GM18909 (cell line): Measurements from ENCODE around the gene SLC35F5.
"Not testable (repeated sequence)": the region's sequence is repeated elsewhere in the genome, so short reads cannot be mapped to it uniquely, and the experiment has no call there.

Experiments
- ATAC-seq: cut with Tn5 transposase; IDR thresholded peaks from one replicate; pipeline ENCODE4 v1.9.1; 2021; ENCODE audit warnings: mild to moderate bottlenecking; ENCODE audit not compliant: unreplicated experiment, poor library complexity

SLC35F5 gene

DNA sequence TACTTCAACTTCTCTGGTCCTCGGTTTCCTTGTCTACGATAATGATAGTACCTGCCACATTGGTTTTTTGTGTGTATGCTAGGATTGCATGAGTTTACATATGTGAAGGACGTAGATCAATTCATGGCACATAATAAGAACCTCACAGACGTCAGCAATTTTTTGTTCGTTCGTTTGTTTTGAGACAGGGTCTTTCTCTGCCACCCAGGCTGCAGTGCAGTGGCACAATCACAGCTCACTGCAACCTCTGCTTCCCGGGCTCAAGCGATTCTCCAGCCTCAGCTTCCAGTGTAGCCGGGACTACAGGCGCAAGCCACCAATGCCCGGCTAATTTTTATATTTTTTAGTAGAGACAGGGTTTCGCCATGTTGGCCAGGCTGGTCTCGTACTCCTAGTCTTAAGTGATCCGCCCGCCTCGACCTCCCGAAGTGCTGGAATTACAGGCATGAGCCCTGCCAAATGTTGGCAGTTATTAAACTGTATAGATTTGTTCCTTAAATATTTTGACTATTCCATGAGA, 756 bp upstream of the SLC35F5 start:
- no peak for ATAC-seq

DNA sequence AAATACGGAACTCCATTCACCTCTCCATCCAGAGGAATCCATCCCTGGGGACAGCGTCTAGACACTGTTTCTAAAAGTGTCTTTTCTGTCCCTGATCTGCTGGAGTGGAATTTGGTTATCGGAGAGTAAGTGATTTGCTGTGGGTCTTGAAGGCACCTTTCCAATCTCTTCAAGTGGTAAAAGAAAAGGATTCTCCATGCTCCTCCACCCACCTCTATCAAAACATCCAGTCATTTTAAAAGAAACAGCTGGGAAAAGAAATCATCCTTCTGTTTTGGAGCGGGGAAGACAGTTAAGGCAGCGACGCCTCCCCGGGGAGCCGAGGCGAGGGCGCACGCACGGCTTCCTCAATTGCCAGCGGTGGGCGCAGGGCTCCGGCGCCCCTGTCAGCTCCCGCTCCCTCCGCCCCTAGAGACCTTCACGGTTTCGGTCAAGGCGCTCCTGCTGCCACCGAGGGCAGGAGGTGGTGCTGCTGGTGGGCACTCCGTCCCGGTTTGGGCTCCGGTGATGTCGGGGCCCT, 547 bp downstream of the SLC35F5 start:
- peak; percentile 41 for ATAC-seq

DNA sequence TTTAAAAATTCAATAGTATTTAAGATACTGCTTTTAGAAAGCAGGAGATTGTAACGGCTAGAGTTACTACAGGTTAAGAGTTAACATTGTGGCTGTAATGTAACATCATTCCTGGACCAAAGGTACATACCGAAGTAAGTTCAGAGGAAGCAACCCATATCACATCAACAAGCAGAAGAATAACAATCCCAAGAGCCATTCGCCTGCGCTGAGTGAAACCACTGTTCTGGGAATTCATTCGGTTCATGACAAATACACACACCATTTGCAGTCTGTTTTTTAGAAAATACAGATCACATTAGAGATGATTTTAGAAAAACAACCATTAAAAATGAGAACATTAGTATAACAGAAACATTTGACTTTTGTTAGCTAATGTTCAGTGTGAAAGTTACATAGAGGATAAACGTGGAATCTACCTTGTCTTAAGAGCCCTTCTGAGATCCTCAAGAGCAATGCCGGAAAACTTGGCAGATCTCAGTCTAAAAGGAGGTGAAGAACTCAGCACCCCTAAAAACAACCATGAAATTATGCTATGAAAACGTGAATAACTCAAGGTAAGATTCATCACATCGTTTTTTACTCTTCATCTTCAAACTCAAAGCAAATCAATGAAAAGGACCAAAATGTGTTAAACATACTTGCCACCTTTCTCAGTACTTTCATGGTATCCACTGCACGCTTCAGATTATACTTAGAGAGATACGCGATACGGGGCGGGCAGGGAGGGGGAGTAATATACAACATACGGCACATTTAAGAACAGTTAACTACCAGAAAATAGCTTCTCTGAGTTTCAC, 1.2 kb downstream of the SLC35F5 start:
- no peak for ATAC-seq

DNA sequence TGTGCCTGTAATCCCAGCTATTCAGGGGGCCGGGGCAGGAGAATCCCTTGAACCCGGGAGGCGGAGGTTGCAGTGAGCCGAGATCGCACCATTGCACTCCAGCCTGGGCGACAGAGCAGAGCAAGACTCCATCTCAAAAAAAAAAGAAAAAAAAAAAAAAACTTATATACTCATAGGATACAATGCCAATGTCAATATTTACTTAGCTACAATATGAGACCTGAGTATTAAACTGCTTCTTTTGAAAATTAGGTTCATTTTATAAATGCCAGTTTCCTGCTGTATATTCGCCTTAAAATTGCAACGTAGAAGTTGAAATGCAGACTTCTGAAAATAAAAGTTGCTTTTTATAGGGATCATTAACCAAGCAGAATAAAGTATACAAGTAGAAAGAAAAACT, 2.3 kb downstream of the SLC35F5 start:
- ATAC-seq, result no peak

DNA sequence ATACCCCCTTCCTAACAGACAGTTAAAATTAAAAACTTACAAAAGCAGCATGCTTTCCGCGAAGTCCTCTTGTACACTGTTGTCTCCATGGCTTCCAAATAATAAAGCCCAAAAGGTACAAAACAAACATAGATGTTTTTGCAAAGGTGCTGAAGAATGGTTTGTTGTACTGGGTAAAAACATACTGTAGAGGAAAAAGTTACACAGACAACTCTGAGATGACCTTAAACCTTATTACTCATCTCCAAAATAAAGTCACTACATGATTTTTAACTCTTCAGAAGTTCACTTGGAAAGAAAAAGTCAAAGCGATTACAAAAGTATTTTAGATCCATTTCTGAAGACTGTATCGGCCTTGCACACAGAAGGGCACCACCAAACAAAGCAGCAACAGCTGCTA, 6.1 kb downstream of the SLC35F5 start:
- ATAC-seq, result no peak

DNA sequence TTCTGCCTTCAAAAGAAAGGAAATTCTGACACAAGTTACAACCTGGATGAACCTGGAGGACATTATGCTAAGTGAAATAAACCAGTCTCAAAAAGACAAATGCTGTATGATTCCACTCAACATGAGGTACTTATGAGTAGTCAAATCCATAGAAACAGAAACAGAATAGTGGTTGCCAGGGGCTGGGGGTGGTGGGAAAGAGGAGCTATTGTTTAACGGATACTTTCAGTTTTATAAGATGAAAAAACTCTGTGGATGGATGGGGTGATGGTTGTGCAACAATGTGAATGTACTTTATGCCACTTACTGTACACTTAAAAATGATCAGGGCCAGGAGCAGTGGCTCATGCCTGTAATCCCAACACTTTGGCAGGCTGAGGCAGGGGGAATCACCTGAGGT, 15.4 kb downstream of the SLC35F5 start:
- ATAC-seq, result no peak

DNA sequence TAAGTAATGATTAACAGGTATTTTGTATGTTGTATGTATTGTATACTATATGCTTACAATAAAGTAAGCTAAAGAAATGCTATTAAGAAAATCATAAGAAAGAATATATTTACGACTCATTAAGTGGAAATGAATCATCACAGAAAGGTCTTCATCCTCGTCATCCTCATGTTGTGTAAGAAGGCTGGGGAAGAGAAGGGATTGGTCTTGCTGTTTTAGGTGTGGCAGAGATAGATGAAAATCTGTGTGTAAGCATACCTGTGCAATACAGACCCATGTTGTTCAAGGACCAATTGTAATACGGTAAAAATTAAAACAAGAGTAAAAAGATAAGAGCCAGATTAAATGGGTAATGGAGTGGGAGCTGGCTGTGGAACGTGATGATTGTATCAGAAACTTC, 16.6 kb downstream of the SLC35F5 start:
- no peak for ATAC-seq

DNA sequence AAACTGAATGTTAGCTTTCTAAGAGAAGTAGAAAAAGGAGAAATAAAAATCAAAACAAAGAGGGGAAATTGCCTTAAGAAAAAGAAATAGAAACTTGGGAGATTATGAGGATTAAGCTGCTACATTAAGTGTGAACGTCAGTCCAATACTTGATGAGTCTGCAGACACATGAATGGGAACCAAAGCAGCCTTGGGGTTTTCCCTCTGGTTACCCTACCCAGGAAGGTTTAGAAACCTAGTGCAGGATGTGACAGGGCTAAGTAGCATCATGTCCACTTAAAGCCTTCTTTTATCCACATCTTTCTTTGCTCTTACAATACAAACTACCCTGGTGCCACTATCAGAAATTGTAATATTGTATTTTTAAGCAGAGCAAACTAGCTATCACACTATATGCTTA, 22.3 kb downstream of the SLC35F5 start:
- ATAC-seq, result peak; percentile 81

DNA sequence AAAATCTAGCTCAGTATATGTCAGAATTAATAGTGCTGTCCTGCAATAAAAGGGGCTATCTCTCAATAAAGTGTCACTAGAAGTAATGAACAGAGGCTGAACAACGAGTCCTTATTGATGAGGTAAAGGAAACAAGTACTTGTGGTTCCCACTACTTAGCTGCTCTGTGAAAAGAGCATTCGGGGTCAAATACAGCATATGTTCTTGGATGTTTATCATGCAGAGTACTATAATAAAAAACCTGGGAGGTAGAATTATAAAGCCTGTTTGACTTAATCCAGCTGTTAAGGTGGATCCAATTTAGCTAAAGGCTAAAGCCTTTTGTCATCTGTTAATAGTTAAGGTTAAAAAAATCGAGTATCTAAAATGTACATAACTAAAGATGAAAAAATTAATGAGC, 32.4 kb downstream of the SLC35F5 start:
- no peak for ATAC-seq

DNA sequence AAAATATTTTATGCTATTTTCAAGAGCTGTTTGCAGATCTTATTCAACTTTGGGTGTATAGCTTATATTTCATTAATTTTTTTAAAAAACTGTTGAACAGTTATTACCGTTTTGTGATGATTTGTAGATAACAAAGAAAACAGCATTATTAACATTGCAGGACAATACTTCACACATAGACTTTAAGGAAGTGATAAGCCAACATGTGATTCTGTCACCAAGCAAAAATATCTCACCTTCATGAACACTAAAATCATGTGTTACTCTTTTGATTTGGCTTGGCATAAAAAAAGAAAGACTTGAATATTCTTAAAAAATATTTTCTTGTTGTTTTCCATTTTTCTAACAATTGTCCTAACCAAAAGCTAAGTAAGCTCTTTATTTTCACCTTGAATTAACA, 33.0 kb downstream of the SLC35F5 start:
- ATAC-seq, result no peak

DNA sequence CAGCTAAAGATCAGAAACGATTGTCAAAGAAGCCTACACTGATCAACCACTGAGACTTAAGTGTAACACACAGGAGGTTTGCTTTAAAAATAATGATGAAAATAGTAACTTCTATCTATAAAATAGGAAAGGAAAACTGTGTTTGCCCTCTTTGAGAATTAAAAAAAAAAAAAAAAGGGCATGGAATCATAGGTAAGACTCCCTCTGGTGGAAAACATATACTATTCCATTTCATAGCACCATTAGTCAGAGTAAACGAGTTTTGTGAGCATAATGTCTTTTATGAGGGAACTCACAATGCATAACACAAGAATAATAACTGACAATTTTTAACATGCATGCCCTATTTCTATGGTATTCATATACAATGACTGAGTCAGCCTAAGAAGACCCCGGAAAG, 36.3 kb downstream of the SLC35F5 start:
- ATAC-seq, result no peak

DNA sequence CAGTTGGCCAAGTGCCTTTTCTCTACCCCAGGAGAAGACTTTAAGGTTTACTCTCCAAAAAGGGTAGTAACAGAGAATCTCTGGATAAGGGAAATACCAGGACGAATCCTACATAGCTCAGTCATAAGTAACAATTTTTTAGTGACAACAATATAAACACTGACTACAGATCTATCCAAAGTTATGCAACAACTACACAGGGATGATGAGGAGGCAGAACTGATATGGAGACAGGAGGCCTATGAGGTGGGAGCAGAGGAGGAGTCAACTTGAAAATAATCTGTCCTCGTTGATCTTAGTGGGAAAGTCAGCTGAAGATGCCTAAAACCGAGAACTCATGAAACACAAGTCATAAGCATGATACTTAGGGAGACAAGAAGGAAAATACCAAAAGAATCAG, 40.2 kb downstream of the SLC35F5 start:
- ATAC-seq, result no peak

DNA sequence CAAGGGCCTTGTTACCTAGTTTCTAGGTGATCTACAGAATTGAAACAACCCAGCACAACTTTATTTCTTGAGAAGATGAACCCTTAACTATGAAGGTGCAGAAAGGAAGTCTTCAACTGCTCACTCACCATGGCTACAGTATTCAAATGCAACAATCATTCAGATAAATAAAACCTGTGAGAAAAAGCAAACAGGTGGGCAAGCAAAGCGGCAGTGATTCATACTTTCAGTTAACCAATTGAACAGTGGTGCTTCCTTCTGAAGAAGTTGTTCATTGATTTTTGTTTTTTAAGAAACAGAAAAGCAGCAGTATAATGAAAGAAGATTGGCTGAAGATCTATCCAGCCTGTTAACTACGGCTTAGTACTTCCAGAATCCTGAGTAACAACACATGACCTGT, 43.5 kb downstream of the SLC35F5 start:
- ATAC-seq, result no peak

DNA sequence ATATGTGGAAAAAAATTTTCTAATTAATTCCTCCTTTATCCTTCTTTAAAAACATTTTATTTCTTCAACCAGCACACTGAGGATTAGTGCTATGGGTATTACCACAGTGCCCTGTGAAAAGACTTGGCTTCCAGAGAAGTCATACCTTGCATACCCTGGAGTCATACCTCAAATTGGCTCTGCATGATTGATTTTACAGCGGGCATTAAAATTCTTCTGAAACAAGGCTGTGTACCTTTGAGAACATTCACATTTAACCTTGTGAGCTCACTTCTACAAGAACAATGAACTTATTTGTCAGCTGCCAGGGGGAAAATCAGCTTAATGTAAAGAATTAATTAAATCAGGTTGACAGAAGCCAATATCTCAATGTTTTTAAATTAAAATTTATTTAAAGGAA, 44.6 kb downstream of the SLC35F5 start:
- no peak for ATAC-seq

DNA sequence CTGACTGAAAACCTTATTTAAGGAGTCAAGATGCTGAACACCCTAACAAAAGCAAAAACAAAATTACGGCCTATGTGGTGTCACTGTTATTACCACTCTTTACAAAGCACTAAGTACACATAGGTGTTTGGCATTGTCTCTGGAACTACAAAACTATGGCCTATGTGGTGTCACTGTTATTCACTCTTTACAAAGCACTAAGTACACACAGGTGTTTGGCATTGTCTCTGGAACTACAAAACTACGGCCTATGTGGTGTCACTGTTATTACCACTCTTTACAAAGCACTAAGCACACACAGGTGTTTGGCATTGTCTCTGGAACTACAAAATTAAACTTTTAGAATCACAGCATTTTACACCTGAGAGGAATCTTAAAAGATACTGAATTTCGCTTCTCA, 47.4 kb downstream of the SLC35F5 start:
- ATAC-seq, result no peak

DNA sequence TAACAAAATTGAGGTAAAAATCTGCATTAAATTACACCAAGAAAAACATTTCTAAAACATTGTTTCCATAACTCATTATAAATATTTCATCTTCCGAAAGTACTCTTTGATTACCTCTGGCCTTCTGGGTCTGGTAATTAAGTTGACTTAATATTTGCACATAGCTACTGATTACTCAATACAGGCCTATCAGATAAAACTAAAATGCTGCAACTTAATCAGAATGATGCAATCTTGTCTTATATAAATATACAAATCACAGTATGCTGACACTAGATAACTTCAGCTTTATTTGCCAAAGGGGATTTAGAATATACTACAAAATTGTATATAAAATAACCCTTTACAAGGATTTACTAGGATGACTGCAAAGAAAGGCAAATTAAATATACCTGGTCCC, 49.3 kb downstream of the SLC35F5 start:
- ATAC-seq, result no peak

DNA sequence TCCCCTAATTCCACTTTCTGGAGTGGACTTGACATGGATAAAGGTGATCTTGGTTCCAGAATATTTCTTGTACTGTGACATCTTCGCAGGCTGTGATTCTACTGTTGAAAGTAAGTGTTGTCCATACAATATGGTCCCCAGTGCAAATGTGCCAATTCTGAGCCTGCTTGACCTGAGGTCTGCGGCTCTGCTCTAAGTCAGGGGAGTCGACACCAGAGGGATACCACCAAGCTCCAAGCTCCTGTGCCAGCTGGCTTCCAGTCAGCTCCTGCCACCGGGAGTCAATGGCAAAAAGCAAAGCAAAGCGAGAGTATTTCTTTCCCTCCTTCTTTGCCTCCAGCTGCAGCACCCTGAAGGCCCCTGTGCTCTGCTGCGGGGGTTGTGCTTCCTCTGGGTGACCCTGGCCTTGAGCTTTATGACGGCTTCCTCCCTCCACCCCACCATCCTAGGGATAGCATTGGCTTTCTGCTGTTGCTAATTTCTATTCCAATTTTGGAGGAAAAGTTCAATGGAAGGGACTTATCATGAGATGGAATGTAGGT, 50.4 kb downstream of the SLC35F5 start:
- ATAC-seq, result no peak

DNA sequence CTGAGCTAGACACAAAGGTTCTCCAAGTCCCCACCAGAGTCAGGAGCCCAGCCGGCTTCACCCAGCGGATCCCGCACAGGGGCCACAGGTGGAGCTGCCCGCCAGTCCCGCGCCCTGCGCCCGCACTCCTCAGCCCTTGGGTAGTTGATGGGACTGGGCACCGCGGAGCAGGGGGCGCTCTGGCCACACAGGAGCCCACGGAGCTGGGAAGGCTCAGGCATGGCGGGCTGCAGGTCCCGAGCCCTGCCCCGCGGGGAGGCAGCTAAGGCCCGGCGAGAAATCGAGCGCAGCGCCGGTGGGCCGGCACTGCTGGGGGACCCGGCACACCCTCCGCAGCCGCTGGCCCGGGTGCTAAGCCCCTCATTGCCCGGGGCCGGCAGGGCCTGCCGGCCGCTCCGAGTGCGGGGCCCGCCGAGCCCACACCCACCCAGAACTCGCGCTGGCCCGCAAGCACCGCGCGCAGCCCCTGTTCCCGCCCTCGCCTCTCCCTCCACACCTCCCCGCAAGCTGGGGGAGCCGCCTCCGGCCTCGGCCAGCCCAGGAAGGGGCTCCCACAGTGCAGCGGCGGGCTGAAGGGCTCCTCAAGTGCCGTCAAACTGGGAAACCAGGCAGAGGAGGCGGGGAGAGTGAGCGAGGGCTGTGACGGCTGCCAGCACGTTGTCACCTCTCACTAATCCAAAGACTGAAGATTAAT, 52.0 kb downstream of the SLC35F5 start:
- ATAC-seq, result not testable (repeated sequence)

DNA sequence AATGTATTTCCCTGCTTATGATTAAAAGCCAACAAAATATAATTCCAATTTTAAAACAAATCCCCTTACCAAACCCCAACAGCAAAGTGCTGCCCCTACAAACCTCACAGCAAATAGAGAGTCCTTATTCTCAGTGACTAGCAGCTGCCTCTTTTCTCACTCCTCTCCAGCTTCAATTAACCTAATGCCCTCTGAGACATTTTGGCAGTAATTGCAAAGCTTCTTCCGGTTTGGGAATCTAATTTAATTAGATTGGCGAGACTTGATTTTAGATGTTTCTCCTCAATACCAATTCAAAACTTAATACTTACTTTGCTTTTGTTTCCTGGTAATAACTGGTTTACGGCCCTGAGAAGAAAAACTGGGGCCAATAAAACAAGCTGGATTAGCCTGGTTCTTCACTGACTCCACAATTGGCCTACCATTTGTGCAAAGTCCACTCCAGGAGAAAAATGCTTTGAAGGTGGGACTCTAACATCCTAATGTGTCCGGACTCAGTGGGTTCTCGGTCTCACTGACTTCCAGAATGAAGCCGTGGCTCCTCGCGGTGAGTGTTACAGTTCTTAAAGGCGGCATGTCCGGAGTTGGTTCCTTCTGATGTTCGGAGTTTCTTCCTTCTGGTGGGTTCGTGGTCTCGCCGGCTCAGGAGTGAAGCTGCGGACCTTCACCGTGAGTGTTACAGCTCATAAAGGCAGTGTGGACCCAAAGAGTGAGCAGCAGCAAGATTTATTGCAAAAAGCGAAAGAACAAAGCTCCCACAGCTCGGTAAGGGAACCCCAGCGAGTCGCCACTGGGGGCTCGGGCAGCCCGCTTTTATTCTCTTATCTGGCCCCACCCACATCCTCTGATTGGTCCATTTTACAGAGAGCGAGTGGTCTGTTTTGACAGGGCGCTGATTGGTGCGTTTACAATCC, 52.8 kb downstream of the SLC35F5 start:
- no peak for ATAC-seq

DNA sequence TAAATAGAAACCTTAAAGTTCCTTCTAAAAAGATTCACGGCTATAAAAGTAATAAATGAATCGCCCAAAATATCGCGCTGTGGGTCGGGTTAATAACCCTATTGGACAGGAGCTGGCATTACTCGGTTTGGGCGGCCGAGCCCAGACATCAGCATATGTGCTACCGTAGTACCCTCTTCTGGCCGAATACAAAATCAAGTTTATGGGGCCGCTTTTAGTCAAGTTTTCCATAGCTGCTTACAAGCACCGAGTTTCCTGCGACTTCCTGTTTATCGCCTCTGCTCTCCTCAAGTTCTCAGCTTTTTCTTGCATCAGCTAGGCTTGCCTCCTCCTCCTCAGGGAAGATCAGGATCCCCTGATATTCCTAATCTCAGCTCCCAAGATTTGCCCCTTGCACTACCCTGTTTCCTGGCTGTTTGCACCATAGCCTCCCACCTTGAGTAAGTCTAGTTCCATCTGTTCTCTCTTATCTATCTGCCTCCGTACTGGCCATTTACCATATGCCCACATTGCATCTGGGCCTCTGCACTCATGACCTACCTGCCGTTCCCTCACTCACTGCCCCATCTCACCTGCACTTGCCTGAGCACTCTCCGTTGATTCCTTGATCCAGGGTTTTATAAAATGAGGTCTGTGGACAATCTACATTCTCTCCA, 56.1 kb downstream of the SLC35F5 start:
- peak; percentile 92 for ATAC-seq
